Breast epithelium (tissue), 4 donors: ENCODE measurements around the gene HLA-DQB1. TPM values are rescaled to one million over a fixed set of nuclear protein-coding genes. Genes with fewer than 3 reads are reported as not detected.
"Not testable (repeated sequence)": the region's sequence is repeated elsewhere in the genome, so short reads cannot be mapped to it uniquely, and the experiment has no call there.

ENCODE experiments used
- DNase-seq, 2 donors: peaks; one replicate each; pipeline ENCODE4 v3.0.0-alpha.2; 2019; ENCODE audit warnings: low spot score in 2 of 2
- H3K27ac ChIP-seq, 2 donors: fragments of 200-600 bp; sonication (generic) in 1 of 2; one replicate each; pipeline ENCODE4 v1.5.1; 2016 to 2019; ENCODE audit warnings: mild to moderate bottlenecking in 1 of 2
- H3K27me3 ChIP-seq, 2 donors: fragments of 200-600 bp; sonication (generic) in 1 of 2; one replicate each; pipeline versions ENCODE4 v1.5.1 to v1.6.0; 2017 to 2019; ENCODE audit warnings: control low read depth in 1 of 2, mild to moderate bottlenecking in 1 of 2
- H3K36me3 ChIP-seq: fragments of 200-600 bp; one replicate; pipeline ENCODE4 v1.5.1; 2019
- H3K4me1 ChIP-seq, 2 donors: fragments of 200-600 bp; sonication (generic); one replicate each; pipeline ENCODE4 v1.5.1; 2016 to 2019; ENCODE audit warnings: control low read depth in 1 of 2
- H3K4me3 ChIP-seq, 3 donors: fragments of 200-600 bp; sonication (generic); 1 replicate in 2 of 3; 2 replicates in 1 of 3; pipeline ENCODE4 v1.5.1; 2016 to 2019; ENCODE audit warnings: mild to moderate bottlenecking in 3 of 3, moderate library complexity in 2 of 3
- H3K9me3 ChIP-seq, 2 donors: fragments of 200-600 bp; sonication (generic) in 1 of 2; one replicate each; pipeline ENCODE4 v1.5.1; 2016 to 2019; ENCODE audit warnings: control low read depth in 1 of 2
- POLR2A ChIP-seq: fragments of 450-650 bp; IDR thresholded peaks from one replicate; pipeline ENCODE4 v1.6.1; 2016; ENCODE audit warnings: antibody characterized with exemption, mild to moderate bottlenecking, moderate library complexity
- POLR2AphosphoS5 ChIP-seq, 3 donors: sonication (generic); formaldehyde crosslinking; IDR thresholded peaks; one replicate each; pipeline ENCODE4 v1.6.1; 2017; ENCODE audit warnings: antibody characterized with exemption in 3 of 3
- intact Hi-C: fragments of 100-400 bp; cut with DNase I; formaldehyde crosslinking; loops from one replicate; pipeline ENCODE4 v1.15.1; 2023; ENCODE audit warnings: low total_unique reads
- total RNA-seq, 3 donors: library from RNA; depleted of rRNA; stranded (reverse); fragments of >200 nt; gene quantifications; one replicate each; pipeline ENCODE4 v1.1.0, GENCODE V29; 2016
- TF ChIP-seq, protein P1 (sequence below), 3 donors: fragments of 450-650 bp; IDR thresholded peaks; one replicate each; pipeline ENCODE4 v1.5.1; 2016 to 2017; ENCODE audit warnings: antibody characterized with exemption in 3 of 3, mild to moderate bottlenecking in 3 of 3, moderate library complexity in 3 of 3

The HLA-DQB1 gene
- total RNA-seq, 3 donors from 2014 or later, result 1.3 to 7.2 (median 5.4) TPM

DNA sequence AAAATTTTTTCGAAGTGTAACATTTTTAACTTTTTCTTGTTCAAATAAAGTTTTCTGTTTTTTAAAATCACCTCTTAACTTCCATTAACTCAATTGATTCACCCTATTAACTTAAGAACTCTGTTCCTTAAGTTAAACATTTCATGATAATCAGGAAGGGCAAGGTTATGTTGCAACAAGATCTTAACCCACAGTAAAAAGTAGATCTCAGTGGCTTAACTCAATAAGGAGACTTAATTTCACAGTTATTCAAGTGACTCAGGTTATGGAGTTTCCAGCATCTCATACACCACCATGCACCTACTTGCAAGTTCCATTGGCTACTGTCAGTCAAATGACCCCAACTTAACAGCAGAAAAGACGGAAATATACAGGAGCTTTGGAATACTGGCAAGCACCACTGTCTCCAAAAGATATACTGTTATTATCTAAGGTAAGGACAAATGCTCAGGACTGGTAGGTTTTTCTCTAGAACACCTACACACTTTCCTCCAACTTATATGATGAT is 11.2 kb downstream of the HLA-DQB1 start:
- DNase-seq, result no peak

DNA sequence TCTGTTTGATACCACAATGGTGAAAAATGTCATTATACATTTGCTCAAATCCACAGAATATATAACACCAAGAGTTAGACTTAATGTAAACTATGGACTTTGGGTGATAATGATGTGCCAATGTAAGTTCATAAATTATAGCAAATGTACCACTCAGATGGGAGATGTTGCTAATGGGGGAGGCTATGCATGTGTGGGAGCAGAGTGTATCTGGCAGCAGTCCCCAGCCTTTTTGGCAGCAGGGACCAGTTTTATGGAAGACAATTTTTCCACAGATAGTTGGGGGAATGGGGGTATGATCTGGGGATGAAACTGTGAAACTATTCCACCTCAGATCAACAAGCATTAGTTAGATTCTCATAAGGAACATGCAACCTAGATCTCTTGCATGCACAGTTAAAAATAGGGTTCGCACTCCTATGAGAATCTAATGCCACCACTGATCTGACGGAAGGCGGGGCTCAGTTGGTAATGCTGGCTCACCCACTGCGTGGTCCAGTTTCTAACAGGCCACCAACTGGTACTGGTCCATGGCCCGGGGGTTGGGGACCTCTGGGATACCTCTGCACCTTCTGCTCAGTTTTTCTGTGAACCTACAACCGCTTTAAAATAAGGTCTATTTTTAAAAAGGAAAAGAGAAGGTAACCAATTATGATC is 21.3 kb downstream of the HLA-DQB1 start:
- no peak overlapping the region for H3K4me3 ChIP-seq
- TF ChIP-seq, protein P1, sequence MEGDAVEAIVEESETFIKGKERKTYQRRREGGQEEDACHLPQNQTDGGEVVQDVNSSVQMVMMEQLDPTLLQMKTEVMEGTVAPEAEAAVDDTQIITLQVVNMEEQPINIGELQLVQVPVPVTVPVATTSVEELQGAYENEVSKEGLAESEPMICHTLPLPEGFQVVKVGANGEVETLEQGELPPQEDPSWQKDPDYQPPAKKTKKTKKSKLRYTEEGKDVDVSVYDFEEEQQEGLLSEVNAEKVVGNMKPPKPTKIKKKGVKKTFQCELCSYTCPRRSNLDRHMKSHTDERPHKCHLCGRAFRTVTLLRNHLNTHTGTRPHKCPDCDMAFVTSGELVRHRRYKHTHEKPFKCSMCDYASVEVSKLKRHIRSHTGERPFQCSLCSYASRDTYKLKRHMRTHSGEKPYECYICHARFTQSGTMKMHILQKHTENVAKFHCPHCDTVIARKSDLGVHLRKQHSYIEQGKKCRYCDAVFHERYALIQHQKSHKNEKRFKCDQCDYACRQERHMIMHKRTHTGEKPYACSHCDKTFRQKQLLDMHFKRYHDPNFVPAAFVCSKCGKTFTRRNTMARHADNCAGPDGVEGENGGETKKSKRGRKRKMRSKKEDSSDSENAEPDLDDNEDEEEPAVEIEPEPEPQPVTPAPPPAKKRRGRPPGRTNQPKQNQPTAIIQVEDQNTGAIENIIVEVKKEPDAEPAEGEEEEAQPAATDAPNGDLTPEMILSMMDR (IDR thresholded peaks at IDR 0.05), result no peak
- TF ChIP-seq POLR2AphosphoS5 (IDR thresholded peaks at IDR 0.05) (no peak), POLR2A (no peak)
- no peak for DNase-seq
- no peaks in the 10 kb centered on the region for H3K9me3 ChIP-seq
- no peaks in the 10 kb centered on the region for H3K27me3 ChIP-seq
- intact Hi-C loops, result no loop called here
- no peaks in the 10 kb centered on the region for H3K36me3 ChIP-seq
- H3K27ac ChIP-seq, result no peak overlapping the region
- no peaks in the 10 kb centered on the region for H3K4me1 ChIP-seq

More for the DNA sequence above, 11.2 kb downstream of the HLA-DQB1 start:
- no peak for TF ChIP-seq POLR2A
- no peak for TF ChIP-seq POLR2AphosphoS5 (IDR thresholded peaks at IDR 0.05)
- TF ChIP-seq, protein P1 (IDR thresholded peaks at IDR 0.05), result no peak
- intact Hi-C loops, result no loop called here
- no peaks in the 10 kb centered on the region for H3K4me1 ChIP-seq
- no peak overlapping the region for H3K27ac ChIP-seq
- H3K4me3 ChIP-seq, result no peak overlapping the region
- H3K9me3 ChIP-seq, result no peaks in the 10 kb centered on the region
- no peaks in the 10 kb centered on the region for H3K36me3 ChIP-seq
- H3K27me3 ChIP-seq, result no peaks in the 10 kb centered on the region

DNA sequence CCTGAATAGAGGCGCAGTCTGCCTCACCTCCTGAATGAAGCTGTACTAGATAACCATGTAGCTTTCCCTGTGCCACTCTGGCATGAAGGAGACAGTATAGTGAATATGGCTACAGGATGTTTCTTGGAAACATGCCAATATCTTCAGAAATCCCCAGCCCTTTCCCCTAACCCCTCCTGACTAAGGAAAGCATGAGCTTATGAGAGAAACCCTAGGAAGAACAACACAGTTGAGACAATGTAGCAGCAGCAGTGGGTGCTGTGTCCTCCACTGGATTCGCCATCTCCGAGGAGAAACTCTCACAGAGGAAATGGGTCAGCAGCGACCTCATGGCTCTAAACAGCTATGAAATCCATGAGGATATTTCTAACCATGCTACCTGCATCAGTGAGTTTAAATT is 22.6 kb downstream of the HLA-DQB1 start:
- Histone ChIP-seq H3K4me3 (no peak overlapping the region), H3K36me3 (no peaks in the 10 kb centered on the region), H3K27ac (no peak overlapping the region), H3K27me3 (no peaks in the 10 kb centered on the region), H3K9me3 (no peaks in the 10 kb centered on the region), H3K4me1 (no peaks in the 10 kb centered on the region)
- TF ChIP-seq, protein P1 (IDR thresholded peaks at IDR 0.05), result no peak
- TF ChIP-seq POLR2AphosphoS5 (IDR thresholded peaks at IDR 0.05), result no peak
- TF ChIP-seq POLR2A, result no peak
- intact Hi-C loops, result no loop called here
- DNase-seq, result no peak

DNA sequence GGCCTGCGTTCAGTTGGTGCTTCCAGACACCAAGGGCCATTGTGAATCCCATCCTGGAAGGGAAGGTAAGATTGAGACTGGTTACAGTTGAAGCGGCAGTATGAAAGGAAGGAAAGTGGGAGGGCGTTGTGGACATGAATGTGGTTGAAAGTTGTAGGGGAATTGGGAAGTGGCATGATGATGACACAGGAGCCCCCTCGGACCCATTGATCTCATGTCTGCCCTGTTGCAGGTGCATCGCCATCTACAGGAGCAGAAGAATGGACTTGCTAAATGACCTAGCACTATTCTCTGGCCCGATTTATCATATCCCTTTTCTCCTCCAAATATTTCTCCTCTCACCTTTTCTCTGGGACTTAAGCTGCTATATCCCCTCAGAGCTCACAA is 23.7 kb downstream of the HLA-DQB1 start:
- TF ChIP-seq, protein P1 (IDR thresholded peaks at IDR 0.05), result no peak
- TF ChIP-seq POLR2AphosphoS5 (IDR thresholded peaks at IDR 0.05) (no peak), POLR2A (no peak)
- Histone ChIP-seq H3K36me3 (no peaks in the 10 kb centered on the region), H3K9me3 (no peaks in the 10 kb centered on the region), H3K27ac (no peak overlapping the region), H3K4me3 (no peak overlapping the region), H3K27me3 (no peaks in the 10 kb centered on the region), H3K4me1 (no peaks in the 10 kb centered on the region)
- DNase-seq, result no peak
- intact Hi-C loops, result no loop called here

DNA sequence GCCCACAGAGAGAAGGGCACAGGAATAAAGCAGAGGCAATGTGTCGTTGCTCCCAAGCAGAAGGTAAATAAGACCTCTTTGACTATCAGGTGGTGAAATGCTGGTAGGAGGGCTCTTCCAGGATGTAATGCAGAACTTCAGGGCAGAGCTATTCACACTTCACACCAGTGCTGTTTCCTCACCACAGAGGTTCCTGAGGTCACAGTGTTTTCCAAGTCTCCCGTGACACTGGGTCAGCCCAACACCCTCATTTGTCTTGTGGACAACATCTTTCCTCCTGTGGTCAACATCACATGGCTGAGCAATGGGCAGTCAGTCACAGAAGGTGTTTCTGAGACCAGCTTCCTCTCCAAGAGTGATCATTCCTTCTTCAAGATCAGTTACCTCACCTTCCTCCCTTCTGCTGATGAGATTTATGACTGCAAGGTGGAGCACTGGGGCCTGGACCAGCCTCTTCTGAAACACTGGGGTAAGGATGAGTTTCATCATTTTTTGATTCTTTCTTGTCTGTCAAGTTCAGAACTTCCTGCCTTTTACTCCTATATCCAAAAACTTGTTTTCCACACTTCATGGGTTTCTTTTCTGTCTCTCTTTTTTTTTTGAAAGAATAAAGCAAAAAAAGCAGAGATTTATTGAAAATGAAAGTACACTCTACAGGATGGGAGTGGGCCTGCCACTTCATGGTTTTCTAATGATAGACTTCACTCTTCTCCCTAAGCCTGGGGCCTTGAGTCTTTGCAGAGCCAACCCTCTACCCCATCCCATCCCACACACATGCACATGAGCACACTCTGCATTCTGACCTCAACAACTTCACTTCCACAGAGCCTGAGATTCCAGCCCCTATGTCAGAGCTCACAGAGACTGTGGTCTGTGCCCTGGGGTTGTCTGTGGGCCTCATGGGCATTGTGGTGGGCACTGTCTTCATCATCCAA is 24.4 kb downstream of the HLA-DQB1 start:
- H3K36me3 ChIP-seq, DNase-seq, H3K4me1 ChIP-seq, intact Hi-C loops, H3K9me3 ChIP-seq, H3K27ac ChIP-seq, H3K27me3 ChIP-seq, H3K4me3 ChIP-seq: not testable (repeated sequence)
